ENCODE measurements around the gene UGT2B7. TPM values are rescaled to one million over a fixed set of nuclear protein-coding genes. Genes with fewer than 3 reads are reported as not detected.

The UGT2B7 gene
- total RNA-seq, 1 experiment from 2014 or later, result not detected

- no peak for DNase-seq
- Histone ChIP-seq H3K27ac (ENCODE audit: insufficient read length, low read depth, low read length) (no peak overlapping the region), H3K18ac (ENCODE audit: insufficient read length, low read depth, low read length) (no peak overlapping the region), H3K14ac (ENCODE audit: insufficient read depth, low read length) (no peak overlapping the region), H4K20me1 (ENCODE audit: control insufficient read depth, insufficient read depth, insufficient read length) (no peaks in the 10 kb centered on the region), H3K56ac (ENCODE audit: insufficient read length, low read depth, low read length) (no peak overlapping the region), H2BK20ac (ENCODE audit: low read depth, low read length, poor library complexity, severe bottlenecking) (no peak overlapping the region), H3K9ac (ENCODE audit: extremely low read depth, insufficient read length, low read length) (no peak overlapping the region), H2AFZ (ENCODE audit: low read length) (no peak overlapping the region), H3K27me3 (ENCODE audit: insufficient read depth, low read length) (no peaks in the 10 kb centered on the region), H2BK15ac (ENCODE audit: low read depth, low read length) (no peak overlapping the region), H3K23me2 (ENCODE audit: insufficient read length, low read depth, low read length, poor library complexity, severe bottlenecking) (no peaks in the 10 kb centered on the region), H4K5ac (ENCODE audit: insufficient read length, low read depth, low read length) (no peak overlapping the region), H3K4me2 (ENCODE audit: insufficient read depth, insufficient read length, low read length) (no peak overlapping the region), H3K79me1 (ENCODE audit: insufficient read depth, low read depth, low read length, poor library complexity, severe bottlenecking) (no peaks in the 10 kb centered on the region), H2BK120ac (ENCODE audit: low read depth, low read length, poor library complexity, severe bottlenecking) (no peak overlapping the region), H2BK12ac (ENCODE audit: insufficient read length, low read depth, low read length) (no peak overlapping the region), H3T11ph (ENCODE audit: low read length) (no peak overlapping the region), H4K91ac (ENCODE audit: insufficient read length, low read depth, low read length) (no peak overlapping the region), H3K79me2 (ENCODE audit: insufficient read depth, low read length) (no peaks in the 10 kb centered on the region), H3K4me1 (ENCODE audit: insufficient read depth, low read length) (no peaks in the 10 kb centered on the region), H4K8ac (replicated peaks; ENCODE audit: insufficient read length, low read depth, low read length) (no peak overlapping the region), H3K4ac (ENCODE audit: low read depth, low read length) (no peak overlapping the region), H3K9me3 (ENCODE audit: control insufficient read depth, low read depth, low read length) (no peaks in the 10 kb centered on the region), H2AK5ac (ENCODE audit: insufficient read length, low read length) (no peak overlapping the region), H2BK5ac (ENCODE audit: insufficient read length, low read length) (no peak overlapping the region), H3K23ac (ENCODE audit: insufficient read length, low read depth, low read length) (no peak overlapping the region)
- H3K4me3 Mint-ChIP-seq, result no peak overlapping the region
- H3K36me3 Mint-ChIP-seq (ENCODE audit: insufficient read depth in 1 of 3, low read depth in 3 of 3), result no peaks in the 10 kb centered on the region
- no peak for TF ChIP-seq CTCF (conservative IDR thresholded peaks at IDR 0.05)
- no peaks in the 10 kb centered on the region for H3K4me1 Mint-ChIP-seq
- no peak overlapping the region for H3K27ac Mint-ChIP-seq
- H3K27me3 Mint-ChIP-seq (ENCODE audit: low read depth), result no peaks in the 10 kb centered on the region
- no peaks in the 10 kb centered on the region for H3K9me3 Mint-ChIP-seq
These were observed 29.8 kb downstream of the UGT2B7 start for GRCh38 chr4:69126024-69126423.

Measured in H9 (cell line).